PC-9 (cell line): ENCODE measurements around the gene FN3KRP. TPM values are rescaled to one million over a fixed set of nuclear protein-coding genes. Genes with fewer than 3 reads are reported as not detected.

ENCODE experiments used
- BruUV-seq: library from RNA; stranded (reverse); fragments of 400-500 nt; replicated peaks from 2 replicates; lab custom pipeline; 2021; lab: Mats Ljungman, UMichigan
- CTCF ChIA-PET: fragments of 300-600 bp; sonication (Branson Sonifier 250); formaldehyde crosslinking; loops from one replicate; lab custom pipeline; 2022; ENCODE audit warnings: antibody characterized with exemption; lab: Charles Lee
- POLR2A ChIA-PET: fragments of 300-600 bp; sonication (Branson Sonifier 250); formaldehyde crosslinking; loops from one replicate; lab custom pipeline; 2022; ENCODE audit warnings: antibody characterized with exemption; ENCODE audit not compliant: unreplicated experiment; lab: Charles Lee
- DNase-seq, 2 experiments: peaks; one replicate each; pipeline versions ENCODE4 v3.0.0 to v3.0.0-alpha.2; 2015 to 2022; ENCODE audit warnings: mixed read lengths in 1 of 2
- H2AFZ ChIP-seq: fragments of 200-600 bp; sonication (generic); 2 replicates; pipeline ENCODE4 v1.8.1; 2017; ENCODE audit warnings: antibody characterized with exemption
- H3F3A ChIP-seq: fragments of 200-600 bp; sonication (generic); 2 replicates; pipeline ENCODE4 v1.8.1; 2017; ENCODE audit warnings: antibody characterized with exemption, mild to moderate bottlenecking, low read depth; ENCODE audit not compliant: insufficient read depth
- H3K27ac ChIP-seq: fragments of 200-600 bp; sonication (generic); 2 replicates; pipeline ENCODE4 v1.6.1; 2016; ENCODE audit warnings: mixed run types
- H3K27me3 ChIP-seq: fragments of 200-600 bp; sonication (generic); 2 replicates; pipeline ENCODE4 v1.6.1; 2016; ENCODE audit warnings: low read depth, mixed run types; ENCODE audit not compliant: insufficient read depth
- H3K36me3 ChIP-seq: fragments of 200-600 bp; sonication (generic); 2 replicates; pipeline ENCODE4 v1.6.1; 2016; ENCODE audit warnings: low read depth, mixed run types
- H3K4me1 ChIP-seq: fragments of 200-600 bp; sonication (generic); replicated peaks from 2 replicates; pipeline ENCODE4 v1.6.1; 2016; ENCODE audit warnings: mixed run types; ENCODE audit not compliant: insufficient read depth
- H3K4me2 ChIP-seq: fragments of 200-600 bp; sonication (generic); 2 replicates; pipeline ENCODE4 v1.6.1; 2017; ENCODE audit warnings: mixed run types
- H3K4me3 ChIP-seq: fragments of 200-600 bp; sonication (generic); 2 replicates; pipeline ENCODE4 v1.6.1; 2016; ENCODE audit warnings: mixed run types
- H3K79me2 ChIP-seq: fragments of 200-600 bp; sonication (generic); 2 replicates; pipeline ENCODE4 v1.6.1; 2017; ENCODE audit warnings: low read depth, mixed run types
- H3K9me2 ChIP-seq: fragments of 200-600 bp; sonication (generic); 2 replicates; pipeline ENCODE4 v1.8.1; 2017; ENCODE audit warnings: mild to moderate bottlenecking; ENCODE audit not compliant: insufficient read depth
- H3K9me3 ChIP-seq: fragments of 200-600 bp; sonication (generic); 2 replicates; pipeline ENCODE4 v1.8.1; 2016; ENCODE audit warnings: low read depth; ENCODE audit not compliant: insufficient read depth
- H4K20me1 ChIP-seq: fragments of 200-600 bp; sonication (generic); 2 replicates; pipeline ENCODE4 v1.8.1; 2017; ENCODE audit not compliant: insufficient read depth
- CTCF ChIP-seq: fragments of 200-600 bp; sonication (generic); conservative IDR thresholded peaks from 2 replicates; pipeline ENCODE4 v1.6.1; 2017; ENCODE audit warnings: mixed run types, antibody characterized with exemption, mild to moderate bottlenecking, moderate library complexity
- EZH2 ChIP-seq: fragments of 200-600 bp; sonication (generic); IDR thresholded peaks from 2 replicates; pipeline ENCODE4 v1.8.0; 2017; ENCODE audit warnings: antibody characterized with exemption, low read depth
- intact Hi-C: fragments of 100-400 bp; cut with micrococcal nuclease; formaldehyde crosslinking; loops from one replicate; pipeline ENCODE4 v1.10.0; 2022; ENCODE audit not compliant: unreplicated experiment
- total RNA-seq: library from RNA; stranded (reverse); gene quantifications from 2 replicates; pipeline ENCODE4 v1.2.3, GENCODE V29; 2021

The FN3KRP gene
- total RNA-seq, 1 experiment from 2014 or later, result 28.8 TPM

GRCh38 chr17:82683534-82683933 lies 33.0 kb upstream of the FN3KRP start:
- CTCF ChIA-PET, result no interaction called here
- Histone ChIP-seq H3K4me2 (no peak overlapping the region), H3K27me3 (no peaks in the 10 kb centered on the region), H3K36me3 (no peaks in the 10 kb centered on the region), H3F3A (no peaks in the 10 kb centered on the region), H3K9me3 (no peaks in the 10 kb centered on the region), H3K4me3 (no peak overlapping the region), H3K27ac (no peak overlapping the region), H2AFZ (no peak overlapping the region), H4K20me1 (no peaks in the 10 kb centered on the region), H3K9me2 (no peaks in the 10 kb centered on the region), H3K79me2 (no peaks in the 10 kb centered on the region), H3K4me1 (no peaks in the 10 kb centered on the region)
- no TSS peak for BruUV-seq
- intact Hi-C loops, result no loop called here
- POLR2A ChIA-PET, result no interaction called here
- TF ChIP-seq EZH2, result no peak
- no peak for TF ChIP-seq CTCF
- no peak for DNase-seq

- POLR2A ChIA-PET, result no interaction called here
- Histone ChIP-seq H3K9me3 (no peaks in the 10 kb centered on the region), H3K27me3 (no peaks in the 10 kb centered on the region), H3K36me3 (no peaks in the 10 kb centered on the region), H4K20me1 (no peaks in the 10 kb centered on the region), H3F3A (no peaks in the 10 kb centered on the region), H3K4me1 (no peaks in the 10 kb centered on the region), H2AFZ (no peak overlapping the region), H3K27ac (no peak overlapping the region), H3K4me2 (no peak overlapping the region), H3K9me2 (no peaks in the 10 kb centered on the region), H3K79me2 (no peaks in the 10 kb centered on the region), H3K4me3 (no peak overlapping the region)
- BruUV-seq, result no TSS peak
- CTCF ChIA-PET, result no interaction called here
- DNase-seq, result no peak
- TF ChIP-seq CTCF, result no peak
- no peak for TF ChIP-seq EZH2
- intact Hi-C loops, result no loop called here
These were observed 32.2 kb upstream of the FN3KRP start for GRCh38 chr17:82684228-82684841.

- no peak overlapping the region for H2AFZ ChIP-seq
- H3K27ac ChIP-seq, result no peak overlapping the region
- H3F3A ChIP-seq, result no peaks in the 10 kb centered on the region
- no peak overlapping the region for H3K4me3 ChIP-seq
- H4K20me1 ChIP-seq, result no peaks in the 10 kb centered on the region
- no peak for TF ChIP-seq EZH2
- no peak for TF ChIP-seq CTCF
- intact Hi-C loops, result no loop called here
- POLR2A ChIA-PET, result no interaction called here
- H3K27me3 ChIP-seq, result no peaks in the 10 kb centered on the region
- no peaks in the 10 kb centered on the region for H3K9me3 ChIP-seq
- CTCF ChIA-PET, result no interaction called here
- no TSS peak for BruUV-seq
- no peaks in the 10 kb centered on the region for H3K9me2 ChIP-seq
- no peaks in the 10 kb centered on the region for H3K79me2 ChIP-seq
- DNase-seq, result no peak
- no peak overlapping the region for H3K4me2 ChIP-seq
- H3K4me1 ChIP-seq, result no peaks in the 10 kb centered on the region
- no peaks in the 10 kb centered on the region for H3K36me3 ChIP-seq
These were observed 31.2 kb upstream of the FN3KRP start for GRCh38 chr17:82685291-82685690.
